ENCODE measurements around the gene GADD45B. TPM values are rescaled to one million over a fixed set of nuclear protein-coding genes. Genes with fewer than 3 reads are reported as not detected.

Gene GADD45B
- total RNA-seq, 1 experiment from 2014 or later, result 37.9 TPM

- ChIA-PET RAD21 (ENCODE audit: low non-redundant PET in 1 of 2, low total read pairs in 2 of 2, uncharacterized antibody in 2 of 2, unreplicated experiment in 2 of 2) (no interaction called here), POLR2A (interaction anchor here (0.5 to 1.6 kb wide), 5 partner anchors 15 to 49 kb away, joined by 3 to 13 read pairs (median 3); partner anchors contain the start of genes GADD45B and LMNB2), CTCF (interaction anchor here (0.9 to 1.4 kb wide), 3 partner anchors 153 to 210 kb away, joined by 3 to 7 read pairs (median 6); no protein-coding TSS in a partner anchor)
- intact Hi-C loops (cut with micrococcal nuclease), result no loop called here
- Histone ChIP-seq H3K4me2 (ENCODE audit: low read length) (peak overlapping the region; percentile 99), H3K9ac (ENCODE audit: low read length) (peak overlapping the region; percentile 100), H2AFZ (ENCODE audit: low read depth, low read length, poor library complexity, severe bottlenecking) (no peak overlapping the region), H3K4me1 (ENCODE audit: control insufficient read depth in 1 of 2, insufficient read depth in 2 of 2, low read length in 2 of 2) (peaks cover 6 to 25% of the 10 kb centered on the region in 2 experiments; a peak in 3 of 4 replicates), H3K79me2 (ENCODE audit: insufficient read depth, low read length) (peaks cover 47% of the 10 kb centered on the region), H3K4me3 (replicated peaks in 1 of 2; ENCODE audit: low read depth in 1 of 2, low read length in 2 of 2) (peak overlapping the region; percentile 90 to 97), H3K27me3 (ENCODE audit: insufficient read depth, low read length) (no peaks in the 10 kb centered on the region), H3K9me3 (ENCODE audit: control insufficient read depth in 1 of 2, insufficient read depth in 1 of 2, low read depth in 1 of 2, low read length in 2 of 2) (no peaks in the 10 kb centered on the region), H3K36me3 (ENCODE audit: control insufficient read depth in 1 of 2, insufficient read depth in 2 of 2, low read length in 2 of 2) (peaks cover 14 to 44% of the 10 kb centered on the region in 2 experiments; a peak in 3 of 4 replicates), H4K20me1 (ENCODE audit: insufficient read depth) (peaks cover 5% of the 10 kb centered on the region; the same call in 1 of the 2 replicates), H3K27ac (ENCODE audit: low read depth, low read length) (peak overlapping the region; percentile 88), H3K9me2 (ENCODE audit: insufficient read depth) (no peaks in the 10 kb centered on the region)
- TF ChIP-seq CTCF (IDR thresholded peaks at IDR 0.05 in 2 of 3, conservative IDR thresholded peaks at IDR 0.05 in 1 of 3; ENCODE audit: borderline replicate concordance in 1 of 3, insufficient read depth in 1 of 3, low read depth in 2 of 3, low read length in 2 of 3) (peak in 1 of 3 experiments; percentile 24; a peak in 1 of 6 replicates), EGR1 (IDR thresholded peaks at IDR 0.05; ENCODE audit: low read depth) (no peak), MAX (IDR thresholded peaks at IDR 0.05) (peak; percentile 81)
- peak; percentile 16 for DNase-seq (ENCODE audit: low read depth, low spot score)
- TSS peak; percentile 70 for BruUV-seq (replicated peaks)
- peak; percentile 51 for ATAC-seq
These were observed 49.1 kb upstream of the GADD45B start for GRCh38 chr19:2426611-2427428.

All from HCT116 (cell line).